ENCODE results near the gene PTGES3L. TPM values are rescaled to one million over a fixed set of nuclear protein-coding genes. Genes with fewer than 3 reads are reported as not detected.
"Not testable (repeated sequence)": the region's sequence is repeated elsewhere in the genome, so short reads cannot be mapped to it uniquely, and the experiment has no call there.

PTGES3L gene
- total RNA-seq, 1 experiment from 2014 or later = 1.7 TPM

GRCh38 chr17:43003542-43004172 lies 23.8 kb upstream of the PTGES3L start:
- ChIA-PET RAD21 (ENCODE audit: low non-redundant PET in 1 of 2, low total read pairs in 2 of 2, uncharacterized antibody in 2 of 2, unreplicated experiment in 2 of 2) (no interaction called here), POLR2A (interaction anchor here (0.7 to 1.8 kb wide), 4 partner anchors 9 to 168 kb away, joined by 3 to 6 read pairs (median 4); no protein-coding TSS in a partner anchor), CTCF (interaction anchor here (1.7 kb wide), 1 partner anchor 21 kb away, joined by 4 read pairs; the partner anchor contains the start of gene RND2)
- Histone ChIP-seq H3K79me2 (ENCODE audit: insufficient read depth, low read length) (peaks cover 37% of the 10 kb centered on the region), H3K4me1 (ENCODE audit: control insufficient read depth in 1 of 2, insufficient read depth in 2 of 2, low read length in 2 of 2) (peaks cover 16 to 78% of the 10 kb centered on the region in 2 experiments), H4K20me1 (ENCODE audit: insufficient read depth) (no peaks in the 10 kb centered on the region), H3K9me3 (ENCODE audit: control insufficient read depth in 1 of 2, insufficient read depth in 1 of 2, low read depth in 1 of 2, low read length in 2 of 2) (no peaks in the 10 kb centered on the region), H3K27me3 (ENCODE audit: insufficient read depth, low read length) (no peaks in the 10 kb centered on the region), H3K9me2 (ENCODE audit: insufficient read depth) (no peaks in the 10 kb centered on the region), H3K4me3 (replicated peaks in 1 of 2; ENCODE audit: low read depth in 1 of 2, low read length in 2 of 2) (no peak overlapping the region), H3K36me3 (ENCODE audit: control insufficient read depth in 1 of 2, insufficient read depth in 2 of 2, low read length in 2 of 2) (peaks cover 14 to 30% of the 10 kb centered on the region in 2 experiments), H3K27ac (ENCODE audit: low read depth, low read length) (peak overlapping the region; percentile 44), H3K4me2 (ENCODE audit: low read length) (peak overlapping the region; percentile 30), H3K9ac (ENCODE audit: low read length) (peak overlapping the region; percentile 10), H2AFZ (ENCODE audit: low read depth, low read length, poor library complexity, severe bottlenecking) (no peak overlapping the region)
- intact Hi-C loops (cut with micrococcal nuclease) = no loop called here
- ATAC-seq = peak; percentile 53
- peak; percentile 61 for DNase-seq (ENCODE audit: low read depth, low spot score)
- BruUV-seq (replicated peaks) = no TSS peak
- peak; percentile 53; the same call in 1 of the 2 replicates for TF ChIP-seq SIN3A (IDR thresholded peaks at IDR 0.05; ENCODE audit: low read depth)
- TF ChIP-seq EZH2phosphoT487 (IDR thresholded peaks at IDR 0.05; ENCODE audit: borderline replicate concordance) = no peak
- TF ChIP-seq JUND (IDR thresholded peaks at IDR 0.05) = 0 out of 2 replicates have a peak, but pooled peaks have one; percentile 15
- peak; percentile 39; the same call in 1 of the 2 replicates for TF ChIP-seq CBX3 (IDR thresholded peaks at IDR 0.05; ENCODE audit: low read depth)
- peak; percentile 23; the same call in 1 of the 2 replicates for TF ChIP-seq SP1 (IDR thresholded peaks at IDR 0.05; ENCODE audit: low read depth)
- TF ChIP-seq POLR2AphosphoS5 (IDR thresholded peaks at IDR 0.05; ENCODE audit: low read depth, low read length) = peak; percentile 34; the same call in 1 of the 2 replicates
- no peak for TF ChIP-seq CEBPB (IDR thresholded peaks at IDR 0.05; ENCODE audit: low read depth)
- TF ChIP-seq, protein P1, sequence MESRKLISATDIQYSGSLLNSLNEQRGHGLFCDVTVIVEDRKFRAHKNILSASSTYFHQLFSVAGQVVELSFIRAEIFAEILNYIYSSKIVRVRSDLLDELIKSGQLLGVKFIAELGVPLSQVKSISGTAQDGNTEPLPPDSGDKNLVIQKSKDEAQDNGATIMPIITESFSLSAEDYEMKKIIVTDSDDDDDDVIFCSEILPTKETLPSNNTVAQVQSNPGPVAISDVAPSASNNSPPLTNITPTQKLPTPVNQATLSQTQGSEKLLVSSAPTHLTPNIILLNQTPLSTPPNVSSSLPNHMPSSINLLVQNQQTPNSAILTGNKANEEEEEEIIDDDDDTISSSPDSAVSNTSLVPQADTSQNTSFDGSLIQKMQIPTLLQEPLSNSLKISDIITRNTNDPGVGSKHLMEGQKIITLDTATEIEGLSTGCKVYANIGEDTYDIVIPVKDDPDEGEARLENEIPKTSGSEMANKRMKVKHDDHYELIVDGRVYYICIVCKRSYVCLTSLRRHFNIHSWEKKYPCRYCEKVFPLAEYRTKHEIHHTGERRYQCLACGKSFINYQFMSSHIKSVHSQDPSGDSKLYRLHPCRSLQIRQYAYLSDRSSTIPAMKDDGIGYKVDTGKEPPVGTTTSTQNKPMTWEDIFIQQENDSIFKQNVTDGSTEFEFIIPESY (IDR thresholded peaks at IDR 0.05; ENCODE audit: extremely low read depth, insufficient replicate concordance, low read length) = no peak
- no peak for TF ChIP-seq FOSL1 (IDR thresholded peaks at IDR 0.05; ENCODE audit: low read depth)
- no peak for TF ChIP-seq ELF1 (IDR thresholded peaks at IDR 0.05; ENCODE audit: borderline replicate concordance, low read depth)
- peak; percentile 19 for TF ChIP-seq YY1 (IDR thresholded peaks at IDR 0.05; ENCODE audit: extremely low read depth, insufficient replicate concordance, low read depth, low read length)
- peak; percentile 33; the same call in 1 of the 2 replicates for TF ChIP-seq RAD21 (IDR thresholded peaks at IDR 0.05; ENCODE audit: low read depth)
- TF ChIP-seq CTCF (IDR thresholded peaks at IDR 0.05 in 2 of 3, conservative IDR thresholded peaks at IDR 0.05 in 1 of 3; ENCODE audit: borderline replicate concordance in 1 of 3, insufficient read depth in 1 of 3, low read depth in 2 of 3, low read length in 2 of 3) = peak in 2 of 3 experiments; percentile 23 to 31; a peak in 2 of 6 replicates

DNA sequence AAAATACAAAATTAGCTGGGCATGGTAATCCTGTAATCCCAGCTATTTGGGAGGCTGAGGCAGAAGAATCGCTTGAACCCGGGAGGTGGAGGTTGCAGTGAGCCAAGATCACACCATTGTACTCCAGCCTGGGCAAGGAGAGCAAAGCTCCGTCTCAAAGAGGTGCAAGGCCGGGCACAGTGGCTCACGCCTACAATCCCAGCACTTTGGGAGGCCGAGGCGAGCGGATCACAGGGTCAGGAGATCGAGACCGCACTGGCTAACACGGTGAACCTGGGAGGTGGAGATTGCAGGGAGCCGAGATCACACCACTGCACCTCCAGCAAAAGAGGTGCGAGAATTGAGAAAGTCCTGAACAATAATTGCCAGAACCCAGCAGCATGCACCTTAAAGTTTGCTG lies 21.0 kb upstream of the PTGES3L start:
- DNase-seq (ENCODE audit: low read depth, low spot score); POLR2A ChIA-PET; CTCF ChIA-PET; BruUV-seq (replicated peaks); H3K9me2 ChIP-seq (ENCODE audit: insufficient read depth); RAD21 ChIA-PET (ENCODE audit: low non-redundant PET in 1 of 2, low total read pairs in 2 of 2, uncharacterized antibody in 2 of 2, unreplicated experiment in 2 of 2); H2AFZ ChIP-seq (ENCODE audit: low read depth, low read length, poor library complexity, severe bottlenecking); intact Hi-C loops (cut with micrococcal nuclease); H3K4me3 ChIP-seq (replicated peaks in 1 of 2; ENCODE audit: low read depth in 1 of 2, low read length in 2 of 2); H3K9me3 ChIP-seq (ENCODE audit: control insufficient read depth in 1 of 2, insufficient read depth in 1 of 2, low read depth in 1 of 2, low read length in 2 of 2); H3K9ac ChIP-seq (ENCODE audit: low read length); ATAC-seq; H4K20me1 ChIP-seq (ENCODE audit: insufficient read depth); H3K27me3 ChIP-seq (ENCODE audit: insufficient read depth, low read length): not testable (repeated sequence)
- Histone ChIP-seq H3K4me2 (ENCODE audit: low read length) (peak overlapping the region; percentile 25; the same call in 1 of the 2 replicates), H3K36me3 (ENCODE audit: control insufficient read depth in 1 of 2, insufficient read depth in 2 of 2, low read length in 2 of 2) (peaks cover 14 to 32% of the 10 kb centered on the region in 2 experiments), H3K79me2 (ENCODE audit: insufficient read depth, low read length) (peaks cover 41% of the 10 kb centered on the region), H3K4me1 (ENCODE audit: control insufficient read depth in 1 of 2, insufficient read depth in 2 of 2, low read length in 2 of 2) (peaks cover 13 to 73% of the 10 kb centered on the region in 2 experiments), H3K27ac (ENCODE audit: low read depth, low read length) (peak overlapping the region; percentile 55)

All from HCT116 (cell line).